ENCODE data around the gene SOX18.

DNA sequence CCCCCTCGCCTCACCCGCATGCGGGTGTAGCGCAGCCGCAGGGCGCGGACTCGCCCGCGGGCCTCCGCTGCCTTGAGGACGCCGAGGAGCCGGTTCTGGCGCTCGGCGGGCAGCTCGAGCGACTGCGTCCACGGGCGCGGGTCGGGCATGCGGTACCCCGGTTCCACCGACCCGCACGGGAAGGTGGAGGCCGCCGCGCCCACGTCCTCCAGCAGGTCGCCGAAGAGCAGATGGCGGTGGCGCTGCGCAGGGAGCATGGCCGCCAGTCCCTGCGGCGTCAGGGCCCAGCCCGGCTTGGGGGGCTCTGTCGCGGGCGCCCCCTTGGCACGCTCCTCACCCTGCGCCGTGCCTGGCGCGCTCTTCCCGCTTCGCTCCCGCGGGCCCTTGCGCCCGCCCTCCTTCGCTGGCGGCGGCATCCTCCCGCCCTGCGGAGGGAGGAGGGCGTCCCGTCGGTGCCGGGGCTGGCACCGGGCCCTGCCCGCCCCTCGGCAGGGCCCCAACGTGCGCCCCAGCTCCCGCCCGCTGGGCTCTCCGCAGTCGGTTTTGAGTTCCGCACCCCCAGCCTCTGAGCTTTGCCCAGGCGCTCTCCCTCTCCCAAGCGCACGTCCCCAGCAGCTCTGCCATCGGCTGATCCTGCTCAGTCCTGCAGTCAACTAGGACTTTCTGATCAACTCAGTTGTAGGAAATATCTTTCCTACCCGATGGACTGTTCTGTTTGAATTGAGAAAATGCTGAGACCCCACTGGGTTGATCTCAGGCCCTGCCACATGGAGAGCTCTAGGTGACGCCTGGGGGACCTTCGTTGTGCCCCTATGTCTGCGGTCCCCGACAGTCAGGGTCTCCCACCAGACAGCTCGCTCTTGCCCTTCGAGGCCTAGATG is 34.6 kb upstream of the SOX18 start, which contains the start of gene LKAAEAR1:
- no peak for TF ChIP-seq YY1 (IDR thresholded peaks at IDR 0.05; ENCODE audit: insufficient read depth, insufficient read length)
- TF ChIP-seq ZNF274 (IDR thresholded peaks at IDR 0.05; ENCODE audit: low read depth, low read length), result no peak
- no peak for TF ChIP-seq SUZ12 (IDR thresholded peaks at IDR 0.05; ENCODE audit: extremely low read depth, insufficient read depth, insufficient read length)

Measured in NT2/D1 (cell line).